Measurements from ENCODE around the gene BAZ2A.
A peak's percentile ranks its signal among the peaks of the same experiment; 100 is the strongest.

The BAZ2A gene

DNA sequence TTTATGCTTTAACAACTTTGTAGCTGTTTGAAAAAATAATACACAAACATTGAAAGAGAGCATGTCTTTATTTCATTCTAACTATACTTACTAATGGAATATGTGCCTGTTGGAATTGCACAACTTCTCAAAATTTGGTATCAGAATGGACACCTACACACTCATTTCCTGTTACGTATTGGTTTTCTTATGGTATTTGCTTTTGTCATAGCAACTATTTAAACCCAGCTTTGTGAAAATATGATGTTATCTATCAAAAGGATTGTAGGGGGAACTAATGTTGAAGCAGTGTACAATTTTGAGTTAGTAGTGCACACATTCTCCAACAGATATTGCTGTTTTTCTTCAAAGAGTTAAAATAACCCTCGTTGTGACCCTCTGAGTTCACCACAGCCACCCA, 55.9 kb downstream of the BAZ2A start:
- DNase-seq (ENCODE audit: low spot score): no peak
- TF ChIP-seq CTCF (IDR thresholded peaks at IDR 0.05; ENCODE audit: extremely low read depth, missing control alignments): no peak

- DNase-seq (ENCODE audit: low spot score): no peak
- TF ChIP-seq CTCF (IDR thresholded peaks at IDR 0.05; ENCODE audit: extremely low read depth, missing control alignments): no peak
These were observed 57.8 kb downstream of the BAZ2A start for GRCh38 chr12:56572288-56572687.

GRCh38 chr12:56571121-56571520, 59.0 kb downstream of the BAZ2A start:
- no peak for TF ChIP-seq CTCF (IDR thresholded peaks at IDR 0.05; ENCODE audit: extremely low read depth, missing control alignments)
- no peak for DNase-seq (ENCODE audit: low spot score)

DNA sequence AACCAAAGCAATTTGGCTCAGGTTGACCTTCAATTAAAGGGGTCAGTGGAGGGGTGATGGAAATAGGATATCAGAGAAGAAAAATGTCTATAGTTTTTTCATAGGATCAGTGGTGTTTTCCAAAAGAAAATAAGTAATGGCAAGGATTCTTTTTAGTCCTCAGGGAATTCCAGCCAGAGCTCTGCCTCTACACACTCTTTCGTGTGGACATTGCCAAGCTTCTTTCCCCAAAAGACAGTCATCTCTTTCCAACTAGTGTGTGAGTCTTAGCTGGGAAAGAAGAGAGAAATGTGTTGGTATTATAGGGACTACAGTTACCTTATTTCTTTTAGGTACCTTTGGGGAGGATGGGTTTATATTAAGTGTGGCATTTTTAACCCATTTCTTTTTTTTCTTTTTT, 62.0 kb downstream of the BAZ2A start:
- DNase-seq (ENCODE audit: low spot score): no peak
- TF ChIP-seq CTCF (IDR thresholded peaks at IDR 0.05; ENCODE audit: extremely low read depth, missing control alignments): no peak

DNA sequence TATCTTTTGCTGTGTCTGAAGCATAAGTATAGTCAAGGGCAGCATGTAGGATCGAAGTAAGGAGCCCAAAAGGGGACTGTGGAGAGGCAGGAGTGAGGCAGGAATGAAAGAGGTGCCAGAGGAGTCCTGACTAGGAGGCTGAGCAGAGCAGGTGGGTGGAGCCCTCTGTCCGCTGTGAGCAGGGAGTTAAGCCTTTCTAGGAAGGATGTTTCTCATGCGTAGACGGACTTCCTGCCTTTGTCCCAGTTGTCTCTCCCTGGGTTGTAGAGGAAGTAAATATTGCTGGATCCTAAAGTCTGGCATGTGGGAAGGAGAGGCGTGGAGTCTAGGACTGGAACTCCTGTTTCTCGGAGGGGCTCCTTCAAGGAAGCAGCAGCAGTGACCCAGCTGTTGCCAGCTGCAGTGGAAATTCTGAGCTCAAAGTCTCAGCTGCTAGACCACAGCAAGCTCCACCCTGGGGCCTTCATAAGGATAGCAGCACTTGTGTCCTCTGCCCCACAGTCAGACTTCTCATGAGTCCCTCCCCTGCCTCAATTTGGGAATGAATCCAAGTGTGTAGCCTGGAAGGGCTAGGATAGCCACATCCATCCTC, 64.5 kb downstream of the BAZ2A start:
- DNase-seq (ENCODE audit: low spot score): peak; percentile 55
- TF ChIP-seq CTCF (IDR thresholded peaks at IDR 0.05; ENCODE audit: extremely low read depth, missing control alignments): no peak

DNA sequence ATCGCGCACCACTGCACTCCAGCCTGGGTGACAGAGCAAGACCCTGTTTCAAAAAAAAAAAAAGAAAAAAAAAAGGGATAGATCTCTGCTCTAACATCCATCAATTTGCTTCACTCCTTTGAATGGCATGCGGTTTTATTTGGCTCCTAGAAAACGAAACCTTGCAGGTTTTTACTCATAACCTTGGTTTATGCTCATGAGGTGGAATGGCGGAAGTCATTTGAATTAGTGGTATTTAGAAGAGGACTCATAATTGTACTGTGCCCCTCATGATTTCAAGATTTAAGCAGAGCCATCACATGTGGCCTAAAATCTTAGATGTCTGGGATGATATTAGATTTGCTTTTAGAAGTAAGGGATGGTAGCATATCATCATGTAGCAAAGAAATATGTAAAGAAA, 79.1 kb downstream of the BAZ2A start:
- no peak for DNase-seq (ENCODE audit: low spot score)
- no peak for TF ChIP-seq CTCF (IDR thresholded peaks at IDR 0.05; ENCODE audit: extremely low read depth, missing control alignments)

GRCh38 chr12:56546680-56547079, 83.4 kb downstream of the BAZ2A start:
- TF ChIP-seq CTCF (IDR thresholded peaks at IDR 0.05; ENCODE audit: extremely low read depth, missing control alignments): no peak
- DNase-seq (ENCODE audit: low spot score): no peak
